H1 (cell line): Measurements from ENCODE around the gene SLFN13. TPM values are rescaled to one million over a fixed set of nuclear protein-coding genes. Genes with fewer than 3 reads are reported as not detected.

Source experiments
- CHD2 ChIP-seq: IDR thresholded peaks from 2 replicates; pipeline ENCODE4 v1.6.1; 2012; ENCODE audit warnings: low read length, improper control_type of control experiment
- CTBP2 ChIP-seq: IDR thresholded peaks from 2 replicates; pipeline ENCODE4 v1.7.0; 2011; ENCODE audit warnings: borderline replicate concordance, mild to moderate bottlenecking, moderate library complexity, mixed read lengths, low read length; ENCODE audit not compliant: insufficient read depth, insufficient read length
- POLR2A ChIP-seq, 2 experiments: IDR thresholded peaks; 1 replicate in 1 of 2; 2 replicates in 1 of 2; pipeline ENCODE4 v1.6.1; 2011; ENCODE audit warnings: low read depth in 2 of 2, low read length in 2 of 2, mild to moderate bottlenecking in 2 of 2; ENCODE audit errors: control extremely low read depth in 1 of 2
- SP4 ChIP-seq: IDR thresholded peaks from 2 replicates; pipeline ENCODE4 v1.6.1; 2012; ENCODE audit warnings: low read length, inconsistent platforms
- USF2 ChIP-seq: IDR thresholded peaks from 2 replicates; pipeline ENCODE4 v1.6.1; 2011; ENCODE audit warnings: low read length, improper control_type of control experiment
- polyA plus RNA-seq, 7 experiments: library from polyadenylated mRNA; depleted of rRNA in 3 of 7; stranded (reverse) in 5 of 7; unstranded in 2 of 7; fragments of >200 nt in 5 of 7; fragments of 200-250 nt in 2 of 7; gene quantifications; 1 replicate in 5 of 7; 2 replicates in 1 of 7; 4 replicates in 1 of 7; pipeline versions ENCODE4 v1.2.1 to v1.2.3, GENCODE V29; 2011 to 2013; ENCODE audit warnings: missing spikeins in 2 of 7, mixed read lengths in 2 of 7
- total RNA-seq: library from RNA; stranded (reverse); fragmentation: NEBNext Ultra II Directional; extraction: Animal tissue kit (Norgen Biotek cat#: 25700); gene quantifications from 2 replicates; pipeline ENCODE4 v1.2.1, GENCODE V29; 2021

The SLFN13 gene
- total and polyA plus RNA-seq, 2 of the 8 experiments (the other 6 are each of a cell fraction or from before 2014, with no cell fraction given): 15.7 to 27.5 TPM

GRCh38 chr17:35489944-35490343 lies 41.4 kb upstream of the SLFN13 start (continued):
- TF ChIP-seq USF2 (no peak), CHD2 (no peak), SP4 (no peak), POLR2A (IDR thresholded peaks at IDR 0.05; ENCODE audit: control extremely low read depth in 1 of 2, low read depth in 2 of 2, low read length in 2 of 2) (no peak), CTBP2 (peak; percentile 53)
- TF ChIP-seq, all 59 proteins: peak for 5
